ENCODE results near the gene FGF7.

DNA sequence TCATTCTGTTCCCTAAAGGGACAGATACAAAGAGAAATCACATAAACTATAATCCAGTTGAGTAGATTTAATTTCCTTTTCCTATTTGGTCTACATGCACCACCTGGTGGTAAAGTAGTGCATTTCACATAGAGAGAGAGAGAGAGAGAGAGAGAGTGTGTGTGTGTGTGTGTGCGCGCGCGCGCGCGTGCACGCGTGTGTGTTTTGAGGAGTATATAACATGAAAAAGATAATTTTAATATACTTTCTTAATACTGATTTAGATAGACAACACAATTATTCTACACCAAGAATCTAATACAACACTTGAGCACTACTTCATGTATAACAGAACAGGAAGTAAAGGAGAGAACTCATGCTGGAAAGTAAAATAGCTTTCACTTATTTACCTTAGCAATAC lies 1.1 kb upstream of the FGF7 start:
- TF ChIP-seq POLR2A (IDR thresholded peaks at IDR 0.05) = no peak
- TF ChIP-seq, protein P1, sequence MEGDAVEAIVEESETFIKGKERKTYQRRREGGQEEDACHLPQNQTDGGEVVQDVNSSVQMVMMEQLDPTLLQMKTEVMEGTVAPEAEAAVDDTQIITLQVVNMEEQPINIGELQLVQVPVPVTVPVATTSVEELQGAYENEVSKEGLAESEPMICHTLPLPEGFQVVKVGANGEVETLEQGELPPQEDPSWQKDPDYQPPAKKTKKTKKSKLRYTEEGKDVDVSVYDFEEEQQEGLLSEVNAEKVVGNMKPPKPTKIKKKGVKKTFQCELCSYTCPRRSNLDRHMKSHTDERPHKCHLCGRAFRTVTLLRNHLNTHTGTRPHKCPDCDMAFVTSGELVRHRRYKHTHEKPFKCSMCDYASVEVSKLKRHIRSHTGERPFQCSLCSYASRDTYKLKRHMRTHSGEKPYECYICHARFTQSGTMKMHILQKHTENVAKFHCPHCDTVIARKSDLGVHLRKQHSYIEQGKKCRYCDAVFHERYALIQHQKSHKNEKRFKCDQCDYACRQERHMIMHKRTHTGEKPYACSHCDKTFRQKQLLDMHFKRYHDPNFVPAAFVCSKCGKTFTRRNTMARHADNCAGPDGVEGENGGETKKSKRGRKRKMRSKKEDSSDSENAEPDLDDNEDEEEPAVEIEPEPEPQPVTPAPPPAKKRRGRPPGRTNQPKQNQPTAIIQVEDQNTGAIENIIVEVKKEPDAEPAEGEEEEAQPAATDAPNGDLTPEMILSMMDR (IDR thresholded peaks at IDR 0.05 in 8 of 11, conservative IDR thresholded peaks at IDR 0.05 in 3 of 11) = peak; percentile 50 to 93 (median 83)
- no peak for TF ChIP-seq POLR2AphosphoS5 (IDR thresholded peaks at IDR 0.05)
